Measurements from ENCODE around the gene SLC25A34.

DNA sequence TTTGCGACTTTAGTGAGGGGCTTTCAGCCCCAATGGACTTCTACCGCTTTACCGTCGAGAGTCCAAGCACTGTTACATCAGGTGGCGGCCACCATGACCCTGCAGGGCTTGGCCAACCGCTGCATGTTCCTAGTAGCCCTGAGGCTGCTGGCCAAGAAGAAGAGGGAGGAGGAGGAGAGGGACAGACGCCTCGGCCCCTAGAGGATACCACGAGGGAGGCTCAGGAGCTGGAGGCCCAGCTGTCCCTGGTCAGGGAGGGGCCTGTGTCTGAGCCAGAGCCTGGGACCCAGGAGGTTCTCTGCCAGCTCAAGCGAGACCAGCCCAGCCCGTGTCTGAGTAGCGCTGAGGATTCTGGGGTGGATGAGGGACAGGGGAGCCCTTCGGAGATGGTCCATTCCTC is 8.6 kb upstream of the SLC25A34 start:
- TF ChIP-seq POLR2AphosphoS5 (IDR thresholded peaks at IDR 0.05; ENCODE audit: low read depth, low read length) (no peak), POLR2A (IDR thresholded peaks at IDR 0.05; ENCODE audit: low read depth, low read length) (no peak), TAF1 (IDR thresholded peaks at IDR 0.05; ENCODE audit: borderline replicate concordance, low read depth, low read length) (no peak)
